ENCODE measurements around the gene MAP1LC3B2. TPM values are rescaled to one million over a fixed set of nuclear protein-coding genes. Genes with fewer than 3 reads are reported as not detected.

Gene MAP1LC3B2
- total RNA-seq, 4 donors from 2014 or later = 1.1 to 2.5 TPM; not detected in 2

DNA sequence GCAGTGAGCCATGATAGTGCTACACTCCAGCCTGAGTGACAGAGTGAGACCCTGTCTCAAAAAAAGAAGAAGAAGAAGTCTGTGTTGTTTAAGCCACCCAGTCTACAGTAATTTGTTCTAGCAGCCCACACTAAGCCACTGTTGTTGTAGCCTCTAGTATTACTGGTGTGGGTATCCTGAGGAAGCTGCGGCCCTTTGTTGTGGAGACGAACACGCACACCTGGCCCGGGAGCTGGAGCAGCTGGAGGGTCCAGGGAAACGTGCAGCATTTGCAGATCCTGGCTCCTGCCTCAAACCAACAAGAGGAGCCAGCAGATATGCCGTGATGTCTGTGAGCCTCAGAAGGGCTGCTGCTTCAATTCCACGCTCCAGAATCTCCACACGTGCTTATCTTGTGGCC lies 65.3 kb downstream of the MAP1LC3B2 start:
- DNase-seq = no peak
- intact Hi-C loops (cut with DNase I; ENCODE audit: low total_unique reads) (no loop called here), in situ Hi-C loops (cut with MboI; ENCODE audit: low pct_ligation_motif_present in 1 of 4, low pct_unique_long_range_greater_than_20kb in 1 of 4, low sequenced_read_pairs in 3 of 4) (loop anchor here in 2 of 4 donors (25.0 kb wide), 2 partner anchors 612 to 637 kb away; no protein-coding TSS in a partner anchor)
- Histone ChIP-seq H3K27ac (no peak overlapping the region), H3K4me3 (no peak overlapping the region), H3K36me3 (no peaks in the 10 kb centered on the region), H3K27me3 (no peaks in the 10 kb centered on the region), H3K4me1 (peaks cover 0 to 7% (median 0%) of the 10 kb centered on the region in 4 donors), H3K9me3 (no peaks in the 10 kb centered on the region)
- TF ChIP-seq POLR2AphosphoS5 (IDR thresholded peaks at IDR 0.05) (no peak), EP300 (IDR thresholded peaks at IDR 0.05; ENCODE audit: low read depth) (no peak), POLR2A (IDR thresholded peaks at IDR 0.05) (no peak)
- TF ChIP-seq, protein P1, sequence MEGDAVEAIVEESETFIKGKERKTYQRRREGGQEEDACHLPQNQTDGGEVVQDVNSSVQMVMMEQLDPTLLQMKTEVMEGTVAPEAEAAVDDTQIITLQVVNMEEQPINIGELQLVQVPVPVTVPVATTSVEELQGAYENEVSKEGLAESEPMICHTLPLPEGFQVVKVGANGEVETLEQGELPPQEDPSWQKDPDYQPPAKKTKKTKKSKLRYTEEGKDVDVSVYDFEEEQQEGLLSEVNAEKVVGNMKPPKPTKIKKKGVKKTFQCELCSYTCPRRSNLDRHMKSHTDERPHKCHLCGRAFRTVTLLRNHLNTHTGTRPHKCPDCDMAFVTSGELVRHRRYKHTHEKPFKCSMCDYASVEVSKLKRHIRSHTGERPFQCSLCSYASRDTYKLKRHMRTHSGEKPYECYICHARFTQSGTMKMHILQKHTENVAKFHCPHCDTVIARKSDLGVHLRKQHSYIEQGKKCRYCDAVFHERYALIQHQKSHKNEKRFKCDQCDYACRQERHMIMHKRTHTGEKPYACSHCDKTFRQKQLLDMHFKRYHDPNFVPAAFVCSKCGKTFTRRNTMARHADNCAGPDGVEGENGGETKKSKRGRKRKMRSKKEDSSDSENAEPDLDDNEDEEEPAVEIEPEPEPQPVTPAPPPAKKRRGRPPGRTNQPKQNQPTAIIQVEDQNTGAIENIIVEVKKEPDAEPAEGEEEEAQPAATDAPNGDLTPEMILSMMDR (IDR thresholded peaks at IDR 0.05) = no peak
- 78 to 80% methylated on average over 1 to 8 of the region's 8 CpGs for WGBS, 2 donors (ENCODE audit: low coverage in 1 of 2)

DNA sequence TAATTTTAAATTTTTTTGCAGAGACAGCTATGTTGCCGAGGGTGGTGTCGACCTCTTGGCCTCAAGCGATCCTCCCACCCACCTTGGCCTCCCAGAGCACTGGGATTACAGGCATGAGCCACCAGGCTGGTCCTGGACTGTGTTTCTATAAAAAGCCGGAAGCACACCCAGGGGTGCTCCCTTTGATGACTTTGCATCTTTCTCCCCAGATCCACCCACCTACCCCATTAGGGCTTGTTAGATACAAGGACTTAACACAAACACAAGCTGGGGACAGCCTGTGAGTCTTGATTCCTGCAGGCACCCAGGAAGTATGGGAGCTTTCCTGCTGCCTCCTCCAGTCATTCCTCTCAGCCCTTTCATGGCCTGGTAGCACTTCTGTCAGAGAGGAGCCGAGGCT lies 67.0 kb downstream of the MAP1LC3B2 start:
- in situ Hi-C loops (cut with MboI; ENCODE audit: low pct_ligation_motif_present in 1 of 4, low pct_unique_long_range_greater_than_20kb in 1 of 4, low sequenced_read_pairs in 3 of 4) = no loop called here
- H3K27me3 ChIP-seq = no peaks in the 10 kb centered on the region
- DNase-seq = no peak
- TF ChIP-seq POLR2A (IDR thresholded peaks at IDR 0.05) (no peak), EP300 (IDR thresholded peaks at IDR 0.05; ENCODE audit: low read depth) (no peak), POLR2AphosphoS5 (IDR thresholded peaks at IDR 0.05) (no peak)
- TF ChIP-seq, protein P1 (IDR thresholded peaks at IDR 0.05) = no peak
- intact Hi-C loops (cut with DNase I; ENCODE audit: low total_unique reads) = no loop called here
- H3K36me3 ChIP-seq = no peaks in the 10 kb centered on the region
- H3K27ac ChIP-seq = no peak overlapping the region
- H3K4me3 ChIP-seq = no peak overlapping the region
- WGBS, 2 donors (ENCODE audit: low coverage in 1 of 2) = 90% methylated on average over 5 of the region's 5 CpGs; no CpG with 5 or more reads in 1 of the 2 donors
- H3K9me3 ChIP-seq = no peaks in the 10 kb centered on the region
- peaks cover 0 to 3% (median 0%) of the 10 kb centered on the region in 4 donors for H3K4me1 ChIP-seq

Other genes starting within 250 kb of the MAP1LC3B2 start
- 10 to 100 TPM; 22.3 to 40.3 (median 35.1) TPM for gene SPRING1, start 178.7 kb downstream of the MAP1LC3B2 start, total RNA-seq
- 1 to 10 TPM in 1 of 4 donors, under 1 TPM in 2, not detected in 1; 0.20 to 1.1 (median 0.68) TPM for gene RNFT2, start 178.9 kb downstream of the MAP1LC3B2 start, total RNA-seq